HG02798 (cell line): ENCODE measurements around the gene SLC66A3.

ENCODE experiments used
- ATAC-seq: cut with Tn5 transposase; IDR thresholded peaks from one replicate; pipeline ENCODE4 v1.9.1; 2021; ENCODE audit warnings: mild to moderate bottlenecking; ENCODE audit not compliant: unreplicated experiment, poor library complexity

Gene SLC66A3

GRCh38 chr2:11133936-11134320, 21.3 kb upstream of the SLC66A3 start:
- no peak for ATAC-seq

- ATAC-seq, result no peak
These were observed 20.9 kb upstream of the SLC66A3 start for GRCh38 chr2:11134349-11134748.

GRCh38 chr2:11140492-11140891, 14.8 kb upstream of the SLC66A3 start:
- no peak for ATAC-seq

- no peak for ATAC-seq
These were observed 13.9 kb upstream of the SLC66A3 start for GRCh38 chr2:11141319-11141718.

- ATAC-seq, result no peak
These were observed 12.9 kb upstream of the SLC66A3 start for GRCh38 chr2:11142330-11142729.

GRCh38 chr2:11142987-11143386, 12.3 kb upstream of the SLC66A3 start:
- ATAC-seq, result no peak

- ATAC-seq, result no peak
These were observed 11.1 kb upstream of the SLC66A3 start for GRCh38 chr2:11144077-11144737.

- ATAC-seq, result no peak
These were observed 10.6 kb upstream of the SLC66A3 start for GRCh38 chr2:11144738-11145079.

GRCh38 chr2:11145350-11145749, 9.9 kb upstream of the SLC66A3 start:
- ATAC-seq, result no peak

GRCh38 chr2:11146076-11146475, 9.2 kb upstream of the SLC66A3 start:
- no peak for ATAC-seq

GRCh38 chr2:11147263-11147662, 8.0 kb upstream of the SLC66A3 start:
- ATAC-seq, result no peak

GRCh38 chr2:11152591-11152990, 2.7 kb upstream of the SLC66A3 start:
- no peak for ATAC-seq

- peak; percentile 17 for ATAC-seq
These were observed 998 bp upstream of the SLC66A3 start for GRCh38 chr2:11154016-11154922.

GRCh38 chr2:11154923-11155380, 315 bp upstream of the SLC66A3 start:
- ATAC-seq, result peak; percentile 69

GRCh38 chr2:11156396-11157075, 1.3 kb downstream of the SLC66A3 start:
- no peak for ATAC-seq

GRCh38 chr2:11157296-11157695, 2.0 kb downstream of the SLC66A3 start:
- no peak for ATAC-seq

GRCh38 chr2:11157731-11158130, 2.5 kb downstream of the SLC66A3 start:
- ATAC-seq, result no peak

- no peak for ATAC-seq
These were observed 3.8 kb downstream of the SLC66A3 start for GRCh38 chr2:11158916-11159573.

- ATAC-seq, result no peak
These were observed 4.4 kb downstream of the SLC66A3 start for GRCh38 chr2:11159574-11160170.

GRCh38 chr2:11160256-11160655, 5.0 kb downstream of the SLC66A3 start:
- no peak for ATAC-seq
